ENCODE measurements around the gene ASTL. TPM values are rescaled to one million over a fixed set of nuclear protein-coding genes. Genes with fewer than 3 reads are reported as not detected.

ASTL gene
- total and polyA plus RNA-seq, 2 of the 13 experiments (the other 11 are each of a cell fraction or from before 2014, with no cell fraction given): not detected

DNA sequence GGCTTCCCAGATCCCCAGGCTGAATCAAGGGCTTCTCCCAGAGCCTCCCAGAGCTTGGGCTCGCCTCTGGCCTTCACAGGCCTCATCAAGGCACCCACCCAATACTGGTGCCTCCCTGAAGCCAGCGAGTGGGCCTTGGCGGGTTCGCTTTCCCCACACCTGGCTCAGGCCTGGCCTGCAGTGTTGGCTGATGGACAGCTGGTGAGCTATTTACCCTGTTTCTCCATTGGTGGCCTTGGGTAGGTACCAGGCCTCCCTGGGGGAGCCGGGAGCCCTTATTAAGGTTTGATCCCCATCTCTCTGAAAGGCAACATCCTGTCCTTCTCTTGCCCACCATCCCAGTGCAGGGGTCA lies 25.1 kb upstream of the ASTL start (continued):
- TF ChIP-seq, protein P1, sequence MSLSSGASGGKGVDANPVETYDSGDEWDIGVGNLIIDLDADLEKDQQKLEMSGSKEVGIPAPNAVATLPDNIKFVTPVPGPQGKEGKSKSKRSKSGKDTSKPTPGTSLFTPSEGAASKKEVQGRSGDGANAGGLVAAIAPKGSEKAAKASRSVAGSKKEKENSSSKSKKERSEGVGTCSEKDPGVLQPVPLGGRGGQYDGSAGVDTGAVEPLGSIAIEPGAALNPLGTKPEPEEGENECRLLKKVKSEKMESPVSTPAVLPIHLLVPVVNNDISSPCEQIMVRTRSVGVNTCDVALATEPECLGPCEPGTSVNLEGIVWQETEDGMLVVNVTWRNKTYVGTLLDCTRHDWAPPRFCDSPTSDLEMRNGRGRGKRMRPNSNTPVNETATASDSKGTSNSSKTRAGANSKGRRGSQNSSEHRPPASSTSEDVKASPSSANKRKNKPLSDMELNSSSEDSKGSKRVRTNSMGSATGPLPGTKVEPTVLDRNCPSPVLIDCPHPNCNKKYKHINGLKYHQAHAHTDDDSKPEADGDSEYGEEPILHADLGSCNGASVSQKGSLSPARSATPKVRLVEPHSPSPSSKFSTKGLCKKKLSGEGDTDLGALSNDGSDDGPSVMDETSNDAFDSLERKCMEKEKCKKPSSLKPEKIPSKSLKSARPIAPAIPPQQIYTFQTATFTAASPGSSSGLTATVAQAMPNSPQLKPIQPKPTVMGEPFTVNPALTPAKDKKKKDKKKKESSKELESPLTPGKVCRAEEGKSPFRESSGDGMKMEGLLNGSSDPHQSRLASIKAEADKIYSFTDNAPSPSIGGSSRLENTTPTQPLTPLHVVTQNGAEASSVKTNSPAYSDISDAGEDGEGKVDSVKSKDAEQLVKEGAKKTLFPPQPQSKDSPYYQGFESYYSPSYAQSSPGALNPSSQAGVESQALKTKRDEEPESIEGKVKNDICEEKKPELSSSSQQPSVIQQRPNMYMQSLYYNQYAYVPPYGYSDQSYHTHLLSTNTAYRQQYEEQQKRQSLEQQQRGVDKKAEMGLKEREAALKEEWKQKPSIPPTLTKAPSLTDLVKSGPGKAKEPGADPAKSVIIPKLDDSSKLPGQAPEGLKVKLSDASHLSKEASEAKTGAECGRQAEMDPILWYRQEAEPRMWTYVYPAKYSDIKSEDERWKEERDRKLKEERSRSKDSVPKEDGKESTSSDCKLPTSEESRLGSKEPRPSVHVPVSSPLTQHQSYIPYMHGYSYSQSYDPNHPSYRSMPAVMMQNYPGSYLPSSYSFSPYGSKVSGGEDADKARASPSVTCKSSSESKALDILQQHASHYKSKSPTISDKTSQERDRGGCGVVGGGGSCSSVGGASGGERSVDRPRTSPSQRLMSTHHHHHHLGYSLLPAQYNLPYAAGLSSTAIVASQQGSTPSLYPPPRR (CRISPR knock-in tag; IDR thresholded peaks at IDR 0.05; ENCODE audit: borderline replicate concordance): no peak
- TF ChIP-seq ZNF180 (CRISPR knock-in tag; IDR thresholded peaks at IDR 0.05; ENCODE audit: borderline replicate concordance, low read depth): no peak
- no peak for TF ChIP-seq FOXJ3 (CRISPR knock-in tag; IDR thresholded peaks at IDR 0.05; ENCODE audit: borderline replicate concordance)
- no peak for TF ChIP-seq ZNF781 (CRISPR knock-in tag; IDR thresholded peaks at IDR 0.05; ENCODE audit: borderline replicate concordance, not compliant biosample characterization)
- no peak for TF ChIP-seq ZNF333 (CRISPR knock-in tag; IDR thresholded peaks at IDR 0.05; ENCODE audit: borderline replicate concordance)
- TF ChIP-seq, protein P2, sequence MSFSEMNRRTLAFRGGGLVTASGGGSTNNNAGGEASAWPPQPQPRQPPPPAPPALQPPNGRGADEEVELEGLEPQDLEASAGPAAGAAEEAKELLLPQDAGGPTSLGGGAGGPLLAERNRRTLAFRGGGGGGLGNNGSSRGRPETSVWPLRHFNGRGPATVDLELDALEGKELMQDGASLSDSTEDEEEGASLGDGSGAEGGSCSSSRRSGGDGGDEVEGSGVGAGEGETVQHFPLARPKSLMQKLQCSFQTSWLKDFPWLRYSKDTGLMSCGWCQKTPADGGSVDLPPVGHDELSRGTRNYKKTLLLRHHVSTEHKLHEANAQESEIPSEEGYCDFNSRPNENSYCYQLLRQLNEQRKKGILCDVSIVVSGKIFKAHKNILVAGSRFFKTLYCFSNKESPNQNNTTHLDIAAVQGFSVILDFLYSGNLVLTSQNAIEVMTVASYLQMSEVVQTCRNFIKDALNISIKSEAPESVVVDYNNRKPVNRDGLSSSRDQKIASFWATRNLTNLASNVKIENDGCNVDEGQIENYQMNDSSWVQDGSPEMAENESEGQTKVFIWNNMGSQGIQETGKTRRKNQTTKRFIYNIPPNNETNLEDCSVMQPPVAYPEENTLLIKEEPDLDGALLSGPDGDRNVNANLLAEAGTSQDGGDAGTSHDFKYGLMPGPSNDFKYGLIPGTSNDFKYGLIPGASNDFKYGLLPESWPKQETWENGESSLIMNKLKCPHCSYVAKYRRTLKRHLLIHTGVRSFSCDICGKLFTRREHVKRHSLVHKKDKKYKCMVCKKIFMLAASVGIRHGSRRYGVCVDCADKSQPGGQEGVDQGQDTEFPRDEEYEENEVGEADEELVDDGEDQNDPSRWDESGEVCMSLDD (CRISPR knock-in tag; IDR thresholded peaks at IDR 0.05; ENCODE audit: borderline replicate concordance): no peak
- no peak for TF ChIP-seq CEBPG (CRISPR knock-in tag; IDR thresholded peaks at IDR 0.05)
- no peak for TF ChIP-seq ELF4 (CRISPR knock-in tag; IDR thresholded peaks at IDR 0.05; ENCODE audit: borderline replicate concordance)
- TF ChIP-seq ETV5 (CRISPR knock-in tag; IDR thresholded peaks at IDR 0.05; ENCODE audit: borderline replicate concordance): no peak
